Measurements from ENCODE around the gene MYBPC3. TPM values are rescaled to one million over a fixed set of nuclear protein-coding genes. Genes with fewer than 3 reads are reported as not detected.
"Not testable (repeated sequence)": the region's sequence is repeated elsewhere in the genome, so short reads cannot be mapped to it uniquely, and the experiment has no call there.

The MYBPC3 gene
- total and polyA plus RNA-seq, 2 donors = 0.03 TPM; not detected in 1

DNA sequence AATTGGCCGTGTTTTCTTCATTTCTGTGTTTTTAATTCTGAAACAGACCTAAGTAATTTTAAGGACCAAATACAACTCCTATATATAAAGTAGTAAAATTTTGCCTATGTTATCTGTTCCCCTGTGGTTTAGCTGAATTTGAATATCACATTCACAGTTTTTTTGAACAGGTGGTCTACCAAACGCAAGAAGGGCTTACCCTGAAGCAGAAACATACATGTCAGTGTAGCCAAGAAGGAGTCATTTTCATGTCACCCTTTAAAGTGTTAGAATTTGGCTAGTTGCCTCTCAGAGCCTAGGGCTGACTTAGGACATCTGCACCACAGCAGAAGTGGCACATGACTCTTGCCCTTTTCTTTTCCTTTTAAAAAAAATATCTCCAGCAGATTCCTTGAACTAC is 34.3 kb downstream of the MYBPC3 start:
- Histone ChIP-seq H3K4me3 (ENCODE audit: low read depth, low read length) (no peak overlapping the region), H3K36me3 (ENCODE audit: insufficient read depth) (peaks cover 4% of the 10 kb centered on the region), H3K4me1 (ENCODE audit: insufficient read depth) (no peaks in the 10 kb centered on the region), H3K27ac (ENCODE audit: low read depth) (no peak overlapping the region)
- DNase-seq (ENCODE audit: extremely low spot score) = no peak
- WGBS = 87% methylated on average over 2 of the region's 2 CpGs

DNA sequence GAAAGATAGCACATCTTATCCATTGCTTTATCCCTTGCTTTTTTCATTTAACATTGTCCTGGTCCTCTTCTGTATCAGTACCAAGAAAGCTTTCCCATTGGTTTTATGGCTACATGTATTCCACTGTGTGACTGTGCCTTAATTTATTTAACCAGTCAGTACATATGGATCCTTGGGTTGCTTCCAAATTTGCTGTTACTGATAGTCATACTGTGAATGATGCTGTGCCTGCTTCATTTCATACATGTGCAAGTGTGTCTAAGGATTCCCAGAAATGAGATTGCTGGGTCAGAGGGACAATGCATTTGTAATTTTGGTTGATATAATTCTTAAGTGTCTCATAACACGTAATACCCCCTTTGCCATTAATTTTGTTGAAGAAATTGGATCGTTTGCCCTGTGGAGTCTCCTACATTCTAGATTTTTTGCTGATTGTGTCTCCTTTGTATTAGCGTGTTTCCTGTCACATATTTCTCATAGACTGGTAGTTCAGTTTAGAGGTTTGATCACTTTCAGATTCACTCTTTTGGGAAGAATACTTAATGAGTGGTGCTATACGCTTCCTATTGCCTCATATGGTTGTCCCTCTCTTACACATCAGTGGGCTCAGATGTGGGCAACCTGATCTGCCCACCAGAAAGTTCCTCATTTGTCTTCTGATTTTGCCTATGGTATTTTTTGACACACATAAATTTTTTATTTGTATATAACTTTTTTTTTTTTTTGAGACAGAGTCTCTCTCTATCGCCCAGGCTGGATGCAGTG is 35.3 kb downstream of the MYBPC3 start:
- Histone ChIP-seq H3K36me3 (ENCODE audit: insufficient read depth) (peaks cover 4% of the 10 kb centered on the region), H3K4me3 (ENCODE audit: low read depth, low read length) (no peak overlapping the region), H3K4me1 (ENCODE audit: insufficient read depth) (no peaks in the 10 kb centered on the region), H3K27ac (ENCODE audit: low read depth) (no peak overlapping the region)
- DNase-seq (ENCODE audit: extremely low spot score) = no peak
- WGBS = 88% methylated on average over 5 of the region's 5 CpGs

DNA sequence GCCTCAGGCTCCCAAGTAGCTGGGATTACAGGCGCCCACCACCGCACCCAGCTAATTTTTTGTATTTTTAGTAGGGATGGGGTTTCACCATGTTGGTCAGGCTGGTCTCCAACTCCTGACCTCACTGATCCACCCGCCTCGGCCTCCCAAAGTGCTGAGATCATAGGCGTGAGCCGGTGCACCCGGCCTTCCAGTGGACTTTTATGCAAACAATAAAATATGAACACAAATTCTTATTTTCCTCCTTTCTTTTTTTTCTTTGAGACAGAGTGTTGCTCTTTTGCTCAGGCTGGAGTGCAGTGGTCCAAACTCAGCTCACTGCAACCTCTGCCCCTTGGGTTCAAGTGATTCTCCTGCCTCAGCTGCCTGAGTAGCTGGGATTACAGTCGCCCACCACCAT is 36.0 kb downstream of the MYBPC3 start:
- H3K4me3 ChIP-seq (ENCODE audit: low read depth, low read length); DNase-seq (ENCODE audit: extremely low spot score); H3K27ac ChIP-seq (ENCODE audit: low read depth); H3K36me3 ChIP-seq (ENCODE audit: insufficient read depth); H3K4me1 ChIP-seq (ENCODE audit: insufficient read depth): not testable (repeated sequence)
- 94% methylated on average over 8 of the region's 8 CpGs for WGBS

DNA sequence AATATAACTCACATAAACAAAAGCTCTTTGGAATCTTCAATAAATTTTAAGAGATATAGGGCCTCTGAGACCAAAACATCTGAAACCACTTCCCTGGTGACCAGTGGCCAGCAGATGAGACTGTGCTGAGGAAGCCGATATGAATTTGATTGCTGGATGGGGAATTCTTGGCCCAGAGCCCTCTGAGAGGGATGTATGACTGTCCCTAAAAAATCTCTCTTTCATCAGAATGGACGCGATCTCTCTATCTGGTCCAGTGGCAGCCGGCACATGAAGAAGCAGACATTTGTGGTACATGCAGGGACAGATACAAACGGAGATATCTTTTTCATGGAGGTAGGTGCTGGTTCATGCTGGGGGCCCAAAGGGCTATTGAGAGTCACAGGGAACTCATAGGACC is 37.5 kb downstream of the MYBPC3 start:
- no peak for DNase-seq (ENCODE audit: extremely low spot score)
- Histone ChIP-seq H3K4me1 (ENCODE audit: insufficient read depth) (no peaks in the 10 kb centered on the region), H3K36me3 (ENCODE audit: insufficient read depth) (peaks cover 7% of the 10 kb centered on the region), H3K4me3 (ENCODE audit: low read depth, low read length) (no peak overlapping the region), H3K27ac (ENCODE audit: low read depth) (no peak overlapping the region)
- WGBS = 81% methylated on average over 5 of the region's 5 CpGs

GRCh38 chr11:47308050-47308823 is 44.3 kb downstream of the MYBPC3 start:
- 93% methylated on average over 6 of the region's 6 CpGs for WGBS
- no peak for DNase-seq (ENCODE audit: extremely low spot score)
- Histone ChIP-seq H3K36me3 (ENCODE audit: insufficient read depth) (peaks cover 4% of the 10 kb centered on the region), H3K4me1 (ENCODE audit: insufficient read depth) (no peaks in the 10 kb centered on the region), H3K4me3 (ENCODE audit: low read depth, low read length) (no peak overlapping the region), H3K27ac (ENCODE audit: low read depth) (no peak overlapping the region)

DNA sequence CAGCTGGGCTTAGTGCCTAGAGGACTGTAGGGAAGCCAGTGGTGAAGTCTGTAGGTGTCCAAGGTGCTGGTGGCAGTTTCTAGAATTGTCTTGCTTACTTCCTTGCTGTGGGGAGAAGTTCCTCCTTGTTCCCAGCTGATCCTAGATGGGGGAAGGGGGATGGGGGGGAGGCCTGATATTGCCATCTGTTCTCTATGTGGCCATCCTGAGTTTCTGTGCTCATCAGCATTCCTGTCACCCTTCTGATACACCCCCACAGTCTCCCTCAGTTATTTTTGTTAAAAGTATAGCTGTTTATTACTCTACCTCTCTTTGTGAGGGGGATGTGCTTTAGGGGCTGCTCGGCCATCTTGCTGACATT is 46.0 kb downstream of the MYBPC3 start:
- 85% methylated on average over 1 of the region's 1 CpG for WGBS
- Histone ChIP-seq H3K4me3 (ENCODE audit: low read depth, low read length) (no peak overlapping the region), H3K27ac (ENCODE audit: low read depth) (no peak overlapping the region), H3K4me1 (ENCODE audit: insufficient read depth) (no peaks in the 10 kb centered on the region), H3K36me3 (ENCODE audit: insufficient read depth) (peaks cover 4% of the 10 kb centered on the region)
- DNase-seq (ENCODE audit: extremely low spot score) = no peak

- H3K4me1 ChIP-seq (ENCODE audit: insufficient read depth) = no peaks in the 10 kb centered on the region
- no peak overlapping the region for H3K27ac ChIP-seq (ENCODE audit: low read depth)
- DNase-seq (ENCODE audit: extremely low spot score) = no peak
- H3K4me3 ChIP-seq (ENCODE audit: low read depth, low read length) = no peak overlapping the region
- H3K36me3 ChIP-seq (ENCODE audit: insufficient read depth) = peaks cover 4% of the 10 kb centered on the region
- WGBS = 96% methylated on average over 3 of the region's 3 CpGs
These were observed 46.6 kb downstream of the MYBPC3 start for GRCh38 chr11:47305734-47306483.

- Histone ChIP-seq H3K4me3 (ENCODE audit: low read depth, low read length) (no peak overlapping the region), H3K4me1 (ENCODE audit: insufficient read depth) (no peaks in the 10 kb centered on the region), H3K36me3 (ENCODE audit: insufficient read depth) (peaks cover 4% of the 10 kb centered on the region), H3K27ac (ENCODE audit: low read depth) (no peak overlapping the region)
- no peak for DNase-seq (ENCODE audit: extremely low spot score)
- 100% methylated on average over 1 of the region's 1 CpG for WGBS
These were observed 49.6 kb downstream of the MYBPC3 start for GRCh38 chr11:47302853-47303252.

- no peak overlapping the region for H3K27ac ChIP-seq (ENCODE audit: low read depth)
- H3K4me1 ChIP-seq (ENCODE audit: insufficient read depth) = no peaks in the 10 kb centered on the region
- peaks cover 10% of the 10 kb centered on the region for H3K36me3 ChIP-seq (ENCODE audit: insufficient read depth)
- DNase-seq (ENCODE audit: extremely low spot score) = no peak
- WGBS = over 99% methylated on average over 3 of the region's 3 CpGs
- H3K4me3 ChIP-seq (ENCODE audit: low read depth, low read length) = no peak overlapping the region
These were observed 53.4 kb downstream of the MYBPC3 start for GRCh38 chr11:47299078-47299477.

- Histone ChIP-seq H3K4me1 (ENCODE audit: insufficient read depth) (no peaks in the 10 kb centered on the region), H3K4me3 (ENCODE audit: low read depth, low read length) (no peak overlapping the region), H3K36me3 (ENCODE audit: insufficient read depth) (peaks cover 11% of the 10 kb centered on the region), H3K27ac (ENCODE audit: low read depth) (no peak overlapping the region)
- no peak for DNase-seq (ENCODE audit: extremely low spot score)
- WGBS = 88% methylated on average over 4 of the region's 4 CpGs
These were observed 56.5 kb downstream of the MYBPC3 start for GRCh38 chr11:47296045-47296444.

- 90% methylated on average over 5 of the region's 5 CpGs for whole genome bisulfite sequencing
These were observed 57.1 kb downstream of the MYBPC3 start for GRCh38 chr11:47295385-47295784.

DNA sequence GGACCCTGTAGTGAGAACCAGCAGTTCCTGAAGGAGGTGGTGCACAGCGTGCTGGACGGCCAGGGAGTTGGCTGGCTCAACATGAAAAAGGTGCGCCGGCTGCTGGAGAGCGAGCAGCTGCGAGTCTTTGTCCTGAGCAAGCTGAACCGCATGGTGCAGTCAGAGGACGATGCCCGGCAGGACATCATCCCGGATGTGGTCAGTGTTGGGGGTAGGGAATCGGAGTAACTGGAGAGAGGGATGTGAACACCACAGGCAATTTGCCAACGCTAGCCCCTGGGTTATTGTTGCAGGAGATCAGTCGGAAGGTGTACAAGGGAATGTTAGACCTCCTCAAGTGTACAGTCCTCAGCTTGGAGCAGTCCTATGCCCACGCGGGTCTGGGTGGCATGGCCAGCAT is 62.6 kb downstream of the MYBPC3 start:
- no peak for DNase-seq (ENCODE audit: extremely low spot score)
- Histone ChIP-seq H3K27ac (ENCODE audit: low read depth) (no peak overlapping the region), H3K36me3 (ENCODE audit: insufficient read depth) (peaks cover 17% of the 10 kb centered on the region), H3K4me3 (ENCODE audit: low read depth, low read length) (no peak overlapping the region), H3K4me1 (ENCODE audit: insufficient read depth) (no peaks in the 10 kb centered on the region)
- WGBS = 93% methylated on average over 15 of the region's 15 CpGs

More at GRCh38 chr11:47295385-47295784, 57.1 kb downstream of the MYBPC3 start:
- H3K4me1 ChIP-seq (ENCODE audit: insufficient read depth) = no peaks in the 10 kb centered on the region
- peaks cover 11% of the 10 kb centered on the region for H3K36me3 ChIP-seq (ENCODE audit: insufficient read depth)
- no peak overlapping the region for H3K4me3 ChIP-seq (ENCODE audit: low read depth, low read length)
- no peak overlapping the region for H3K27ac ChIP-seq (ENCODE audit: low read depth)
- no peak for DNase-seq (ENCODE audit: extremely low spot score)

- 93% methylated on average over 5 of the region's 5 CpGs for WGBS
- no peaks in the 10 kb centered on the region for H3K4me1 ChIP-seq (ENCODE audit: insufficient read depth)
- H3K36me3 ChIP-seq (ENCODE audit: insufficient read depth) = peaks cover 21% of the 10 kb centered on the region
- DNase-seq (ENCODE audit: extremely low spot score) = no peak
- H3K27ac ChIP-seq (ENCODE audit: low read depth) = no peak overlapping the region
- H3K4me3 ChIP-seq (ENCODE audit: low read depth, low read length) = no peak overlapping the region
These were observed 64.4 kb downstream of the MYBPC3 start for GRCh38 chr11:47288066-47288465.
